PC-9 (cell line): ENCODE results near the gene ENTR1. TPM values are rescaled to one million over a fixed set of nuclear protein-coding genes. Genes with fewer than 3 reads are reported as not detected.

Source experiments
- BruUV-seq: library from RNA; stranded (reverse); fragments of 400-500 nt; replicated peaks from 2 replicates; lab custom pipeline; 2021; lab: Mats Ljungman, UMichigan
- CTCF ChIA-PET: fragments of 300-600 bp; sonication (Branson Sonifier 250); formaldehyde crosslinking; loops from one replicate; lab custom pipeline; 2022; ENCODE audit warnings: antibody characterized with exemption; lab: Charles Lee
- POLR2A ChIA-PET: fragments of 300-600 bp; sonication (Branson Sonifier 250); formaldehyde crosslinking; loops from one replicate; lab custom pipeline; 2022; ENCODE audit warnings: antibody characterized with exemption; ENCODE audit not compliant: unreplicated experiment; lab: Charles Lee
- DNase-seq, 2 experiments: peaks; one replicate each; pipeline versions ENCODE4 v3.0.0 to v3.0.0-alpha.2; 2015 to 2022; ENCODE audit warnings: mixed read lengths in 1 of 2
- H2AFZ ChIP-seq: fragments of 200-600 bp; sonication (generic); 2 replicates; pipeline ENCODE4 v1.8.1; 2017; ENCODE audit warnings: antibody characterized with exemption
- H3F3A ChIP-seq: fragments of 200-600 bp; sonication (generic); 2 replicates; pipeline ENCODE4 v1.8.1; 2017; ENCODE audit warnings: antibody characterized with exemption, mild to moderate bottlenecking, low read depth; ENCODE audit not compliant: insufficient read depth
- H3K27ac ChIP-seq: fragments of 200-600 bp; sonication (generic); 2 replicates; pipeline ENCODE4 v1.6.1; 2016; ENCODE audit warnings: mixed run types
- H3K27me3 ChIP-seq: fragments of 200-600 bp; sonication (generic); 2 replicates; pipeline ENCODE4 v1.6.1; 2016; ENCODE audit warnings: low read depth, mixed run types; ENCODE audit not compliant: insufficient read depth
- H3K36me3 ChIP-seq: fragments of 200-600 bp; sonication (generic); 2 replicates; pipeline ENCODE4 v1.6.1; 2016; ENCODE audit warnings: low read depth, mixed run types
- H3K4me1 ChIP-seq: fragments of 200-600 bp; sonication (generic); replicated peaks from 2 replicates; pipeline ENCODE4 v1.6.1; 2016; ENCODE audit warnings: mixed run types; ENCODE audit not compliant: insufficient read depth
- H3K4me2 ChIP-seq: fragments of 200-600 bp; sonication (generic); 2 replicates; pipeline ENCODE4 v1.6.1; 2017; ENCODE audit warnings: mixed run types
- H3K4me3 ChIP-seq: fragments of 200-600 bp; sonication (generic); 2 replicates; pipeline ENCODE4 v1.6.1; 2016; ENCODE audit warnings: mixed run types
- H3K79me2 ChIP-seq: fragments of 200-600 bp; sonication (generic); 2 replicates; pipeline ENCODE4 v1.6.1; 2017; ENCODE audit warnings: low read depth, mixed run types
- H3K9me2 ChIP-seq: fragments of 200-600 bp; sonication (generic); 2 replicates; pipeline ENCODE4 v1.8.1; 2017; ENCODE audit warnings: mild to moderate bottlenecking; ENCODE audit not compliant: insufficient read depth
- H3K9me3 ChIP-seq: fragments of 200-600 bp; sonication (generic); 2 replicates; pipeline ENCODE4 v1.8.1; 2016; ENCODE audit warnings: low read depth; ENCODE audit not compliant: insufficient read depth
- H4K20me1 ChIP-seq: fragments of 200-600 bp; sonication (generic); 2 replicates; pipeline ENCODE4 v1.8.1; 2017; ENCODE audit not compliant: insufficient read depth
- CTCF ChIP-seq: fragments of 200-600 bp; sonication (generic); conservative IDR thresholded peaks from 2 replicates; pipeline ENCODE4 v1.6.1; 2017; ENCODE audit warnings: mixed run types, antibody characterized with exemption, mild to moderate bottlenecking, moderate library complexity
- EZH2 ChIP-seq: fragments of 200-600 bp; sonication (generic); IDR thresholded peaks from 2 replicates; pipeline ENCODE4 v1.8.0; 2017; ENCODE audit warnings: antibody characterized with exemption, low read depth
- intact Hi-C: fragments of 100-400 bp; cut with micrococcal nuclease; formaldehyde crosslinking; loops from one replicate; pipeline ENCODE4 v1.10.0; 2022; ENCODE audit not compliant: unreplicated experiment
- total RNA-seq: library from RNA; stranded (reverse); gene quantifications from 2 replicates; pipeline ENCODE4 v1.2.3, GENCODE V29; 2021

The ENTR1 gene
- total RNA-seq, 1 experiment from 2014 or later, result 67.9 TPM

GRCh38 chr9:136436055-136436634 is 25.7 kb upstream of the ENTR1 start:
- CTCF ChIA-PET, result no interaction called here
- no TSS peak for BruUV-seq

GRCh38 chr9:136434580-136435169 is 24.3 kb upstream of the ENTR1 start:
- H3K4me2 ChIP-seq, result no peak overlapping the region
- TF ChIP-seq EZH2 (no peak), CTCF (no peak)
- BruUV-seq, result no TSS peak
- no peaks in the 10 kb centered on the region for H3K36me3 ChIP-seq
- no peak for DNase-seq
- CTCF ChIA-PET, result interaction anchor here (0.6 kb wide), 1 partner anchor 180 kb away, joined by 5 read pairs; no protein-coding TSS in a partner anchor
- peaks cover 20% of the 10 kb centered on the region; the same call in 1 of the 2 replicates for H3K79me2 ChIP-seq
- no peak overlapping the region for H2AFZ ChIP-seq
- H3F3A ChIP-seq, result no peaks in the 10 kb centered on the region; the same call in 1 of the 2 replicates
- H3K9me2 ChIP-seq, result no peaks in the 10 kb centered on the region
- no peaks in the 10 kb centered on the region for H3K9me3 ChIP-seq
- no peaks in the 10 kb centered on the region for H3K27me3 ChIP-seq
- intact Hi-C loops, result no loop called here
- H3K4me1 ChIP-seq, result peaks cover 10% of the 10 kb centered on the region
- H3K4me3 ChIP-seq, result no peak overlapping the region
- H4K20me1 ChIP-seq, result peaks cover 28% of the 10 kb centered on the region
- no peak overlapping the region for H3K27ac ChIP-seq
- POLR2A ChIA-PET, result no interaction called here

More at GRCh38 chr9:136436055-136436634, 25.7 kb upstream of the ENTR1 start:
- H3K4me1 ChIP-seq, result peaks cover 10% of the 10 kb centered on the region
- intact Hi-C loops, result no loop called here
- peaks cover 14% of the 10 kb centered on the region for H3F3A ChIP-seq
- no peaks in the 10 kb centered on the region for H3K9me2 ChIP-seq
- no peaks in the 10 kb centered on the region for H3K27me3 ChIP-seq
- H3K79me2 ChIP-seq, result peaks cover 20% of the 10 kb centered on the region; the same call in 1 of the 2 replicates
- no peak overlapping the region for H2AFZ ChIP-seq
- peaks cover 35% of the 10 kb centered on the region for H4K20me1 ChIP-seq
- TF ChIP-seq EZH2 (no peak), CTCF (no peak)
- no peak overlapping the region for H3K4me3 ChIP-seq
- DNase-seq, result no peak
- no peak overlapping the region for H3K4me2 ChIP-seq
- no peaks in the 10 kb centered on the region for H3K9me3 ChIP-seq
- POLR2A ChIA-PET, result no interaction called here
- H3K36me3 ChIP-seq, result no peaks in the 10 kb centered on the region
- H3K27ac ChIP-seq, result no peak overlapping the region

GRCh38 chr9:136433849-136434579 is 23.6 kb upstream of the ENTR1 start:
- intact Hi-C loops, result no loop called here
- Histone ChIP-seq H3K9me3 (no peaks in the 10 kb centered on the region), H3K79me2 (peaks cover 20% of the 10 kb centered on the region; the same call in 1 of the 2 replicates), H3K27ac (no peak overlapping the region), H3F3A (peaks cover 4% of the 10 kb centered on the region; the same call in 1 of the 2 replicates), H3K4me3 (no peak overlapping the region), H3K4me2 (no peak overlapping the region), H3K4me1 (peaks cover 10% of the 10 kb centered on the region), H4K20me1 (peaks cover 28% of the 10 kb centered on the region), H3K9me2 (no peaks in the 10 kb centered on the region), H3K27me3 (no peaks in the 10 kb centered on the region), H3K36me3 (no peaks in the 10 kb centered on the region), H2AFZ (no peak overlapping the region)
- TF ChIP-seq CTCF (no peak), EZH2 (no peak)
- POLR2A ChIA-PET, result no interaction called here
- no peak for DNase-seq
- BruUV-seq, result no TSS peak
- CTCF ChIA-PET, result no interaction called here
